Measurements from ENCODE around the gene RHEBL1.
A peak's percentile ranks its signal among the peaks of the same experiment; 100 is the strongest.

The RHEBL1 gene

DNA sequence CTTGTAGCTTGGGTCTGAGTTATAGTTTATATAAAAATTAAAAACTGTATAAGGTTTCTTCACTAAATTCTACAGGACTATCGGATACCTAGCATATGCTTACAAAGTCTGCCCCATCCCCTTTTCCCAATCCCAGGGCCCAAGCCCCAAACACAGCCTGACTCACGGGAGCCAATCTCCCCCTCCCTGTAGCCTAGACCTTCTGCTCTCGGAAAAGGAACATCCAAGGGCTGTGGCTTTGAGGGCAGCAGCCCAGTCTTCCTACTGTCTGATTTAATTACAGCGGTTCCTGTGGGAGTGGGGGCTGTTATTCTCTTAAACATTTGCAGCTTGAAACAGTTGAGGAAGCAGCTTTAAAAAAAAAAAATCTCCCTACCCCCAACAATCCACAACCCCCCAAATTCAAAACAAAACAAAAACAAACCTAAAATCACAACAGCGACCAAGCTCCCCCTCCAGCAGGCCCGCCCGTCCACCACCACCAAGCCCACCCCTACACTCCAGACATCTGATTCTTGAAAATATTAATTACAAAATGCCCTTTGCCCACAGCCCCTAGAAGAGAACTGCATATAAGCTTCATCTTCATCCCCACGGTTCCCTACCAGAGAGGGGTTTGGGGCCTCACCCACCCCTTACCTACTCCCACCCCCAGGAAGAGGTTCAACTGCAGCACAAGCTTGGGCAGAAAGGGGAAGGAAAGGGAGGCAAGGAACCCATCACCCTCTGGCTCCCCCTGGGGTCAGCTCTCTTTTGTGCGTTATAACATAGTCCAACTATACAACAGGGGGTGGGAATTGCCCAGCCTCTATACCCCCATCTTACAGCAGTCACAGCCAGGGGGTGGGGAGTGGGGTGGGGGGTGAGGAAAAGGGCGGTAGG is 50.1 kb downstream of the RHEBL1 start:
- in situ Hi-C loops (cut with HindIII; ENCODE audit: low pct_ligation_motif_present, low sequenced_read_pairs), result no loop called here
- Histone ChIP-seq H3K27me3 (replicated peaks) (no peaks in the 10 kb centered on the region), H3K36me3 (replicated peaks) (peaks cover 31% of the 10 kb centered on the region), H3K27ac (peak overlapping the region; percentile 91), H3K4me3 (ENCODE audit: low read depth, low read length) (no peak overlapping the region)
- peak; percentile 40 for DNase-seq
- TF ChIP-seq, protein P1, sequence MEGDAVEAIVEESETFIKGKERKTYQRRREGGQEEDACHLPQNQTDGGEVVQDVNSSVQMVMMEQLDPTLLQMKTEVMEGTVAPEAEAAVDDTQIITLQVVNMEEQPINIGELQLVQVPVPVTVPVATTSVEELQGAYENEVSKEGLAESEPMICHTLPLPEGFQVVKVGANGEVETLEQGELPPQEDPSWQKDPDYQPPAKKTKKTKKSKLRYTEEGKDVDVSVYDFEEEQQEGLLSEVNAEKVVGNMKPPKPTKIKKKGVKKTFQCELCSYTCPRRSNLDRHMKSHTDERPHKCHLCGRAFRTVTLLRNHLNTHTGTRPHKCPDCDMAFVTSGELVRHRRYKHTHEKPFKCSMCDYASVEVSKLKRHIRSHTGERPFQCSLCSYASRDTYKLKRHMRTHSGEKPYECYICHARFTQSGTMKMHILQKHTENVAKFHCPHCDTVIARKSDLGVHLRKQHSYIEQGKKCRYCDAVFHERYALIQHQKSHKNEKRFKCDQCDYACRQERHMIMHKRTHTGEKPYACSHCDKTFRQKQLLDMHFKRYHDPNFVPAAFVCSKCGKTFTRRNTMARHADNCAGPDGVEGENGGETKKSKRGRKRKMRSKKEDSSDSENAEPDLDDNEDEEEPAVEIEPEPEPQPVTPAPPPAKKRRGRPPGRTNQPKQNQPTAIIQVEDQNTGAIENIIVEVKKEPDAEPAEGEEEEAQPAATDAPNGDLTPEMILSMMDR (IDR thresholded peaks at IDR 0.05; ENCODE audit: low read depth, low read length, missing control alignments), result peak; percentile 69

DNA sequence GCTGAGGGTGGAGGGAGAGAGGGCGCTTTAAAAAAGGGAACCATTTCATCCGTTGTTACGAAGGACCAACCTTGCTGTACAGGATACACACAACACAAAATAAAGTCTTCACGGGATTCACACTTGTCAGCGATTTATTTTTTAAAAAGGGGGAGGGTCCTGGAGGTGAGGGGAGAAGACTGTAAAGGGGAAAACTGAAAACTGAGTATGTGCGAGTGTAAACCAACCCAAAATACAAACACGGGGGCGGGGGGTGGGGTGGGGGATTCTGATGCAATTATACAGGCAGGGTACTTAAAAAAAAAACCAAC is 50.7 kb downstream of the RHEBL1 start:
- DNase-seq, result no peak
- TF ChIP-seq, protein P1 (IDR thresholded peaks at IDR 0.05; ENCODE audit: low read depth, low read length, missing control alignments), result no peak
- in situ Hi-C loops (cut with HindIII; ENCODE audit: low pct_ligation_motif_present, low sequenced_read_pairs), result no loop called here

DNA sequence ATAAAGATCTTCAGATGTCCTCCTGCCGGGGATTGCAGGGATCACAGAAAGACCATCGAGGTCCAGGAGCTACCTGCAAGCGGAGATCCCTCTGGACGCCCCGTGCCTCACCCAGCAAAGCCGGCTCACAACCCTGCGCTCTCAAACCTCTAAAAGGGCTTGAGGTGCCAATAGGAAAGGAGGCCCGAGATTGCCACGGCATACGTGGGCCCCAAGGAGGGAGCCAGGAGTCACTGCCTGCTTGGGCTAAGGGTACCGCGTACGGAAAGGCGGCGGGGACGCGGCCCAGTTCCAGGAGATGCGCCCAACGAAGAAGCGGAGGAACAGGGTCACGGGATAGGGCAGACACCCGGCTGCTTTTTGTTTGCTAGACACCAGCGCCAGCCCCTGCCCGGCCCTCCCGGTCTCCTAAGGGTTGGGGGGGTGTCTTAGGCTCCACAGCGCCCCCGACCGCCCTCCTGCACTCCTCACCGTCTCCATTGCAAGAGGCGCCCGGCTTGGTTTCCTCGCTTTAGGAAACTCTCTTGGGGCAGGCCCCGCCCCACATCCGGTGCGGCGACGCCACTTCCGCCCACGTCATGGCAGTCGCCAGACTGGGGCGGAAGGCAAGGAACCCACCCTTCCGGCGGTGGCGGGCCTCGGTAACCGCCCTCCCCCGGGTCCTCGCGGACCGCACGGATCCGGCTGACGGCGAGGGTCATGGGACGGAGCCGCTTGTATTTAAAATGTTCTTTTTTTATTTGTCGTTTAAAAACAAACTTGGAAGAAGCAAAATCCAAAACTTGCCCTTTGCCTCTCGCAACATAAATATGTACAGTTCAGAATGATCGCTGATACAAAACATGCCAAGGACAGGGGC is 51.3 kb downstream of the RHEBL1 start, which contains the start of gene PRKAG1:
TSS of gene PRKAG1 (minus strand) at position 516 of the 859 bp plus-strand sequence. CDS start at position 480, 36 bp downstream.
- peak within 1 kb of the TSS; percentile 91 for H3K27ac ChIP-seq
- TF ChIP-seq, protein P1 (IDR thresholded peaks at IDR 0.05; ENCODE audit: low read depth, low read length, missing control alignments), result peak; percentile 74
- DNase-seq, result peak; percentile 91
- no peaks in the 10 kb centered on the region for H3K27me3 ChIP-seq (replicated peaks)
- H3K36me3 ChIP-seq (replicated peaks), result peaks cover 24% of the 10 kb centered on the region
- H3K4me3 ChIP-seq (ENCODE audit: low read depth, low read length), result peak within 1 kb of the TSS; percentile 99
- in situ Hi-C loops (cut with HindIII; ENCODE audit: low pct_ligation_motif_present, low sequenced_read_pairs), result no loop called here

More for the DNA sequence above, 50.7 kb downstream of the RHEBL1 start:
- Histone ChIP-seq H3K27me3 (replicated peaks) (no peaks in the 10 kb centered on the region), H3K27ac (peak overlapping the region; percentile 91), H3K36me3 (replicated peaks) (peaks cover 28% of the 10 kb centered on the region), H3K4me3 (ENCODE audit: low read depth, low read length) (peak overlapping the region; percentile 99)

DNA sequence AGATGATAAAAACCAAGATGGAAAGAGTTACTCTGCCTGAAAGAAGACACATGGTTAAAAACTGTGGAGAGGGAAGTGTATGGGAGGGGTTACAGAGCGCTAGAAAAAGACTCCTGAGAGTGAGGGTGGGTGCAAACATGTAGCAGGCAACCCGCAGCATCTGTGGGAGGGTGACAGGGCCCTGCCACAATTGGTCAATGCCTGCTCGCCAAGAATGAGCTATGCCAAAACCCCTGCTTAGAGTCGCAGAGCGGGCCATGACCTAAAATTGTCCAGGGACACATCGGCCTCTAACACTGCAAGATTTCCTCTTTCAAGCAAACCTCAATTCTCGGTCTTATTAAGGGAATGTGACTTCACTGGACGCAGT is 51.9 kb downstream of the RHEBL1 start:
- TF ChIP-seq, protein P1 (IDR thresholded peaks at IDR 0.05; ENCODE audit: low read depth, low read length, missing control alignments), result no peak
- peak; percentile 32 for DNase-seq
- peaks cover 18% of the 10 kb centered on the region for H3K36me3 ChIP-seq (replicated peaks)
- in situ Hi-C loops (cut with HindIII; ENCODE audit: low pct_ligation_motif_present, low sequenced_read_pairs), result no loop called here
- peak overlapping the region; percentile 99 for H3K4me3 ChIP-seq (ENCODE audit: low read depth, low read length)
- H3K27me3 ChIP-seq (replicated peaks), result no peaks in the 10 kb centered on the region
- H3K27ac ChIP-seq, result peak overlapping the region; percentile 91

DNA sequence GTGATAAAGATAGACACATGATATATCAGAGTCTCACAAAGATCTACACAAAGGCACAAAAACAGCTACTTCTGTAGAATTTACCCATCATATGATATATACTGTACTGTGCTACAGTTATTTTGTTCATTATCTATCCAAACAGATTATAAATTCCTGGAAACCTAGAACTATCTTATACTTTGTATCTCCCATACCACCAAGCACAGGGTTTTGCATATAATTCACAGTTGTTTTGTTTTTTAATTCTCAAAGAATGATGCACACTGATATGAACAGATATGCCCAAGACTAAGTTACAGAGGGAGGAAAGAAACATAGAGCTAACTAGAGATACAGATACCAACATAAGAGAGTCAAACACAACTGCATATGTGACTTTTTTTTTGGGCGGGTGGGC is 54.6 kb downstream of the RHEBL1 start:
- H3K36me3 ChIP-seq (replicated peaks), result peaks cover 23% of the 10 kb centered on the region
- in situ Hi-C loops (cut with HindIII; ENCODE audit: low pct_ligation_motif_present, low sequenced_read_pairs), result no loop called here
- no peak overlapping the region for H3K27ac ChIP-seq
- H3K27me3 ChIP-seq (replicated peaks), result no peaks in the 10 kb centered on the region
- H3K4me3 ChIP-seq (ENCODE audit: low read depth, low read length), result no peak overlapping the region
- no peak for DNase-seq
- TF ChIP-seq, protein P1 (IDR thresholded peaks at IDR 0.05; ENCODE audit: low read depth, low read length, missing control alignments), result no peak

Measured in brain microvascular endothelial cell (primary cell).